GM12878 (cell line): ENCODE measurements around the gene AOAH. TPM values are rescaled to one million over a fixed set of nuclear protein-coding genes. Genes with fewer than 3 reads are reported as not detected.
"Not testable (repeated sequence)": the region's sequence is repeated elsewhere in the genome, so short reads cannot be mapped to it uniquely, and the experiment has no call there.

Source experiments
- ATAC-seq: fragments of 200-7000 bp; cut with Tn5 transposase; 3 replicates; pipeline ENCODE4 v1.9.1; 2020; ENCODE audit warnings: mild to moderate bottlenecking, moderate library complexity
- BruUV-seq: library from RNA; stranded (reverse); fragments of 400-500 nt; replicated peaks from 2 replicates; lab custom pipeline; 2021; lab: Mats Ljungman, UMichigan
- CTCF ChIA-PET: fragments of 300-600 bp; sonication (Branson Sonifier 250); formaldehyde crosslinking; extraction: SDS; loops from one replicate; lab custom pipeline; 2021; ENCODE audit warnings: inconsistent platforms; lab: Yijun Ruan, JAX
- POLR2A ChIA-PET: fragments of 350-600 bp; formaldehyde crosslinking; extraction: SDS; loops from one replicate; lab custom pipeline; 2021; ENCODE audit warnings: inconsistent platforms; lab: Charles Lee
- RAD21 ChIA-PET: fragments of 300-600 bp; sonication (Branson Sonifier 250); formaldehyde crosslinking; loops from one replicate; lab custom pipeline; 2023; ENCODE audit warnings: antibody characterized with exemption; ENCODE audit not compliant: unreplicated experiment; lab: Charles Lee
- SMC1A ChIA-PET: fragments of 300-600 bp; sonication (Branson Sonifier 250); formaldehyde crosslinking; loops from one replicate; lab custom pipeline; 2023; ENCODE audit not compliant: unreplicated experiment, uncharacterized antibody; lab: Charles Lee
- DNase-seq: peaks from one replicate; pipeline ENCODE4 v3.0.0-alpha.2; 2011; ENCODE audit warnings: low read depth, low spot score
- FAIRE-seq: peaks from 3 replicates; lab custom pipeline; 2011; peaks lifted over from hg19 to GRCh38; lab: Jason Lieb, UNC
- H2AFZ ChIP-seq: 2 replicates; pipeline ENCODE4 v1.6.0; 2011; ENCODE audit warnings: low read depth, low read length, control low read depth; ENCODE audit not compliant: control insufficient read depth
- H3K27ac ChIP-seq: 2 replicates; pipeline ENCODE4 v1.5.1; 2011; ENCODE audit warnings: control low read depth; ENCODE audit not compliant: control insufficient read depth, insufficient read depth
- H3K27me3 ChIP-seq, 2 experiments: replicated peaks in 1 of 2; 2 replicates each; pipeline versions ENCODE4 v1.6.0 to v1.6.1; 2011; ENCODE audit warnings: low read length in 1 of 2; ENCODE audit not compliant: control insufficient read depth in 2 of 2, insufficient read depth in 2 of 2
- H3K36me3 ChIP-seq, 2 experiments: 2 replicates each; pipeline ENCODE4 v1.5.1; 2011; ENCODE audit warnings: low read length in 1 of 2; ENCODE audit not compliant: control insufficient read depth in 2 of 2, insufficient read depth in 2 of 2
- H3K4me1 ChIP-seq: 2 replicates; pipeline ENCODE4 v1.6.1; 2011; ENCODE audit warnings: mild to moderate bottlenecking, low read length, moderate library complexity, mixed read lengths; ENCODE audit not compliant: control insufficient read depth, insufficient read depth
- H3K4me2 ChIP-seq: 2 replicates; pipeline ENCODE4 v1.6.0; 2011; ENCODE audit warnings: control low read depth; ENCODE audit not compliant: control insufficient read depth, insufficient read depth
- H3K4me3 ChIP-seq: fragments of 200-600 bp; sonication (generic); 2 replicates; pipeline ENCODE4 v1.5.1; 2016
- H3K79me2 ChIP-seq: 2 replicates; pipeline ENCODE4 v1.6.0; 2011; ENCODE audit warnings: low read length; ENCODE audit not compliant: control insufficient read depth, insufficient read depth
- H3K9ac ChIP-seq: 2 replicates; pipeline ENCODE4 v1.8.0; 2011; ENCODE audit warnings: low read length, control low read depth, mixed read lengths; ENCODE audit not compliant: control insufficient read depth, insufficient read depth
- H3K9me3 ChIP-seq: replicated peaks from 3 replicates; pipeline ENCODE4 v1.5.1; 2011; ENCODE audit warnings: mild to moderate bottlenecking, low read length; ENCODE audit not compliant: control insufficient read depth, insufficient read depth
- H4K20me1 ChIP-seq: 2 replicates; pipeline ENCODE4 v1.6.0; 2011; ENCODE audit not compliant: control insufficient read depth, insufficient read depth
- ASH2L ChIP-seq: fragments of 300-600, 200-600 bp; sonication (generic); IDR thresholded peaks from 2 replicates; pipeline ENCODE4 v1.6.1; 2017; ENCODE audit warnings: low read depth, mild to moderate bottlenecking, borderline replicate concordance
- CBX3 ChIP-seq: fragments of 200-600 bp; sonication (generic); IDR thresholded peaks from 2 replicates; pipeline ENCODE4 v1.6.1; 2016; ENCODE audit warnings: low read depth, borderline replicate concordance
- CEBPB ChIP-seq, 2 experiments: fragments of 150-350 bp in 1 of 2; IDR thresholded peaks; 2 replicates each; pipeline ENCODE4 v1.6.1; 2012 to 2014; ENCODE audit warnings: low read depth in 2 of 2, low read length in 2 of 2, borderline replicate concordance in 1 of 2, inconsistent platforms in 1 of 2
- CHD2 ChIP-seq: IDR thresholded peaks from 2 replicates; pipeline ENCODE4 v1.6.1; 2011; ENCODE audit warnings: low read depth, low read length, improper control_type of control experiment, borderline replicate concordance
- NR2F1 ChIP-seq: fragments of 450-650 bp; conservative IDR thresholded peaks from 2 replicates; pipeline ENCODE4 v1.6.1; 2017; ENCODE audit warnings: mild to moderate bottlenecking
- PAX5 ChIP-seq: IDR thresholded peaks from 2 replicates; pipeline ENCODE4 v1.6.1; 2011; ENCODE audit warnings: low read depth, low read length, borderline replicate concordance
- RB1 ChIP-seq: fragments of 450-650 bp; formaldehyde crosslinking; IDR thresholded peaks from 2 replicates; pipeline ENCODE4 v1.6.1; 2017; ENCODE audit warnings: mild to moderate bottlenecking, borderline replicate concordance
- TAF1 ChIP-seq: IDR thresholded peaks from 2 replicates; pipeline ENCODE4 v1.6.1; 2011; ENCODE audit warnings: mild to moderate bottlenecking, low read depth, low read length, borderline replicate concordance
- ZNF622 ChIP-seq: fragments of 450-650 bp; IDR thresholded peaks from 2 replicates; pipeline ENCODE4 v1.6.1; 2017; ENCODE audit warnings: mild to moderate bottlenecking, inconsistent platforms
- ZNF687 ChIP-seq: fragments of 450-650 bp; IDR thresholded peaks from 2 replicates; pipeline ENCODE4 v1.6.1; 2017; ENCODE audit warnings: mild to moderate bottlenecking, moderate library complexity
- WGBS: methylation state at CpG from one replicate; pipeline ENCODE4 v1.1.6; 2016; ENCODE audit warnings: low lambda C conversion rate; ENCODE audit not compliant: insufficient replicate concordance, insufficient coverage; ENCODE audit errors: missing lambda C conversion rate; 5-methylcytosine and 5-hydroxymethylcytosine counted together
- in situ Hi-C: fragments of 300-500 bp; cut with MboI; formaldehyde crosslinking; loops from 9 replicates; pipeline ENCODE4 v1.14.3; 2018; ENCODE audit warnings: mixed read lengths
- intact Hi-C: fragments of 100-400 bp; cut with micrococcal nuclease; formaldehyde crosslinking; loops from one replicate; pipeline ENCODE4 v1.14.2; 2022; ENCODE audit not compliant: unreplicated experiment
- polyA plus RNA-seq, 11 experiments: library from polyadenylated mRNA; depleted of rRNA in 4 of 11; unstranded in 6 of 11; stranded (reverse) in 5 of 11; fragments of >200 nt; fragmentation: Nextera tagmentation in 4 of 11; fragmentation: Illumina TruSeq in 1 of 11; extraction: Ambion mirVana in 4 of 11; extraction: Trizol in 1 of 11; gene quantifications; 1 replicate in 1 of 11; 2 replicates in 10 of 11; pipeline versions ENCODE4 v1.2.1 to v1.2.3, GENCODE V29; 2011 to 2016; ENCODE audit warnings: inconsistent platforms in 2 of 11, missing spikeins in 2 of 11, low read depth in 1 of 11
- total RNA-seq, 4 experiments: library from RNA; depleted of rRNA in 3 of 4; stranded (reverse); fragments of >200 nt in 3 of 4; fragmentation: Illumina TruSeq in 1 of 4; extraction: Trizol in 1 of 4; gene quantifications; 2 replicates each; pipeline versions ENCODE4 v1.2.1 to v1.2.3, GENCODE V29; 2013 to 2021

AOAH gene
- total and polyA plus RNA-seq, 10 of the 15 experiments (the other 5 are each of a cell fraction or from before 2014, with no cell fraction given) = 0.32 to 2.8 (median 1.4) TPM

GRCh38 chr7:36703860-36704259, 20.4 kb downstream of the AOAH start:
- intact Hi-C loops, H3K4me1 ChIP-seq, H4K20me1 ChIP-seq, H3K79me2 ChIP-seq, H3K36me3 ChIP-seq, FAIRE-seq, BruUV-seq, H3K27ac ChIP-seq, H3K4me2 ChIP-seq, H2AFZ ChIP-seq, DNase-seq, H3K4me3 ChIP-seq, H3K27me3 ChIP-seq, in situ Hi-C loops, POLR2A ChIA-PET, RAD21 ChIA-PET, ATAC-seq, CTCF ChIA-PET, SMC1A ChIA-PET, H3K9me3 ChIP-seq, H3K9ac ChIP-seq: not testable (repeated sequence)
- 62% methylated on average over 5 of the region's 5 CpGs for WGBS

GRCh38 chr7:36692456-36692855, 31.8 kb downstream of the AOAH start:
- no peak overlapping the region for H2AFZ ChIP-seq
- DNase-seq (no peak), FAIRE-seq (no peak), ATAC-seq (no peak)
- in situ Hi-C loops = no loop called here
- no peaks in the 10 kb centered on the region for H3K79me2 ChIP-seq
- ChIA-PET CTCF (interaction anchor here (0.9 to 1.5 kb wide), 3 partner anchors 14 to 489 kb away, joined by 3 to 6 read pairs (median 4); no protein-coding TSS in a partner anchor), POLR2A (no interaction called here), SMC1A (interaction anchor here (0.9 to 3.2 kb wide), 2 partner anchors 9 to 16 kb away, joined by 5 to 11 read pairs; no protein-coding TSS in a partner anchor), RAD21 (no interaction called here)
- no peak overlapping the region for H3K9ac ChIP-seq
- no peaks in the 10 kb centered on the region for H3K27me3 ChIP-seq
- WGBS = 2% methylated on average over 5 of the region's 5 CpGs
- intact Hi-C loops = no loop called here
- no peaks in the 10 kb centered on the region for H4K20me1 ChIP-seq
- H3K9me3 ChIP-seq = no peaks in the 10 kb centered on the region
- no peak overlapping the region for H3K4me2 ChIP-seq
- BruUV-seq = no TSS peak
- no peak overlapping the region for H3K27ac ChIP-seq
- peaks cover 10% of the 10 kb centered on the region for H3K4me1 ChIP-seq
- no peaks in the 10 kb centered on the region for H3K36me3 ChIP-seq
- no peak overlapping the region for H3K4me3 ChIP-seq
- no peak for TF ChIP-seq NR2F1
- TF ChIP-seq PAX5 = no peak
- TF ChIP-seq ZNF622 = no peak
- no peak for TF ChIP-seq CEBPB (IDR thresholded peaks at IDR 0.05; ENCODE audit: borderline replicate concordance in 1 of 2, low read depth in 2 of 2, low read length in 2 of 2)
- TF ChIP-seq CBX3 = no peak
- no peak for TF ChIP-seq CHD2
- no peak for TF ChIP-seq ASH2L
- no peak for TF ChIP-seq TAF1
- no peak for TF ChIP-seq RB1
- no peak for TF ChIP-seq ZNF687
